GM12872 (cell line): ENCODE measurements around the gene PACRG.

ENCODE experiments used
- TF ChIP-seq, protein P1 (sequence below): IDR thresholded peaks from 3 replicates; pipeline ENCODE4 v1.5.1; 2011; ENCODE audit warnings: low read depth, mild to moderate bottlenecking, low read length, moderate library complexity; ENCODE audit not compliant: insufficient read depth

Gene PACRG

DNA sequence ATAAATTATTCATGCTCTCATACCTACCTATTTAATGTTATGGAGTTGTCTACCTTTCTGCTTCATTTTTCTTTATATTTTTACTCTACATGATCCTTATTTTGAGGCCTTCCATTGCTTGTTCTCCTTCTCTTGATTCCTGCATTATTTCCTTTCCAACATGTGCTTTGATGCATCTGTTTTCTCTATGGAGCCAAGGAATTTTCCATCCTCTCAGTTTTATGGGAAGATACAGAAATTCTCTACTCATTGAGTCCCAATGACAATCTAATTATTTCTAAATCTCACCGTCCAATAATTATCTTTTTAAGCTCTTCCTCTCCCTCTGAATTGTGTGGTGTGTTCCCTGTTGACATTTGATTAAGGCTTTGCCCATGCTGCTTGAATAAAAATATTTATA is 136.0 kb downstream of the PACRG start:
- TF ChIP-seq, protein P1, sequence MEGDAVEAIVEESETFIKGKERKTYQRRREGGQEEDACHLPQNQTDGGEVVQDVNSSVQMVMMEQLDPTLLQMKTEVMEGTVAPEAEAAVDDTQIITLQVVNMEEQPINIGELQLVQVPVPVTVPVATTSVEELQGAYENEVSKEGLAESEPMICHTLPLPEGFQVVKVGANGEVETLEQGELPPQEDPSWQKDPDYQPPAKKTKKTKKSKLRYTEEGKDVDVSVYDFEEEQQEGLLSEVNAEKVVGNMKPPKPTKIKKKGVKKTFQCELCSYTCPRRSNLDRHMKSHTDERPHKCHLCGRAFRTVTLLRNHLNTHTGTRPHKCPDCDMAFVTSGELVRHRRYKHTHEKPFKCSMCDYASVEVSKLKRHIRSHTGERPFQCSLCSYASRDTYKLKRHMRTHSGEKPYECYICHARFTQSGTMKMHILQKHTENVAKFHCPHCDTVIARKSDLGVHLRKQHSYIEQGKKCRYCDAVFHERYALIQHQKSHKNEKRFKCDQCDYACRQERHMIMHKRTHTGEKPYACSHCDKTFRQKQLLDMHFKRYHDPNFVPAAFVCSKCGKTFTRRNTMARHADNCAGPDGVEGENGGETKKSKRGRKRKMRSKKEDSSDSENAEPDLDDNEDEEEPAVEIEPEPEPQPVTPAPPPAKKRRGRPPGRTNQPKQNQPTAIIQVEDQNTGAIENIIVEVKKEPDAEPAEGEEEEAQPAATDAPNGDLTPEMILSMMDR: no peak

DNA sequence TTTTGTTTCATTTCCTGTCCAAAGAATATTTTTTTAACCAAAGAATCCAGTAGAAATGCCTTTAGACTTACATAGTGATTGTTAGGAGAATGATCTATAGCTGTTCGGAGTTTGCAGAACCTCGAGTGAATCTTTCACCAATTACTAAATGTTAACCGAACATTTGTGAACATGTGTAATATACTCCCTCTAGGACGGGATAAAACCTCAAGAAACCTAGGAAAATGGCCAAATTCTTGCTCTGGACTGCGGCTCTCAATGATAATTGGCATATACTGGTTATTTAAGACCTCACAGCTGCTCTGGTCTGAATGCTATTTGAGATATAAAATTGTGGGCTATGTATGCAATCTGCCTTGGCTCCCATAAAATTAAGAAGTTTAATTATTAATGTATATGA is 137.1 kb downstream of the PACRG start:
- TF ChIP-seq, protein P1: no peak

DNA sequence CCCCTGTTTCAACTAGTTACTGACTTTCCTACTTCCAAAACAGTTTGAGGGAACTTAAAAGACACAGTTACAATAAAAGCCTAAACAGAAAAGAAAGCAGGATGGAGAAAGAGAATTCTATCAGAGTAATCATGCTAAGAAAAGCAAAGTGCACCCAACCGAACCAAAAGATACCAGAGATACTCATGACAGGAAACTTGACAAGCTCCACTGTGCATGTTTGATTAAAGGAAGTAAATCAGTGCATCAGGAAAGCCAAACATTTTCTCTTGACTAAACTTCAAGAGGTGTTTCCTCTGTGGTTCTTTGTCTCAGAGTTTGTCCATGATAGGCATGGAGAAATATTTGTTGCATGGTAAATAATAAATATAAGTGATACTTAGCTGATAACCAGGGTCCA is 138.9 kb downstream of the PACRG start:
- TF ChIP-seq, protein P1: no peak

DNA sequence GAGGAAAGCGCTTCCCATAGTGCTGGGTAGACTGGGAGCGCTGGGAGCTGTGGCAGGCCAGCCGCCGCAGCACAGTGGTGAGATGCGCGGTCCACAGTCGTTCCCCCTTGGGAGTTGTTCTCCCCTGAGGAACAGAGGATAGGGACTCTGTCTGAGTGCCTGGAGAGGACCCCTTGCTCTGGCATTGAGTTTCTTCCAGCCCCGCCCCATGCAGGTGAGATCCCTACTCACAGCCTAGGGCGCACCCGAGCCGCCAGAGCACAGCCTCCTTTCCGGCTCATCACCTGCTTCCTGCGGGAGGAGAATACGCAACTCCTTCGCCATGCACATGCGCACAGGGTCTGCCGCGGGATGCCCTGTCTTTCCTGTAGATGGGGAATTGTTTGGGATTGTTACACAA is 140.6 kb downstream of the PACRG start:
- TF ChIP-seq, protein P1: no peak

DNA sequence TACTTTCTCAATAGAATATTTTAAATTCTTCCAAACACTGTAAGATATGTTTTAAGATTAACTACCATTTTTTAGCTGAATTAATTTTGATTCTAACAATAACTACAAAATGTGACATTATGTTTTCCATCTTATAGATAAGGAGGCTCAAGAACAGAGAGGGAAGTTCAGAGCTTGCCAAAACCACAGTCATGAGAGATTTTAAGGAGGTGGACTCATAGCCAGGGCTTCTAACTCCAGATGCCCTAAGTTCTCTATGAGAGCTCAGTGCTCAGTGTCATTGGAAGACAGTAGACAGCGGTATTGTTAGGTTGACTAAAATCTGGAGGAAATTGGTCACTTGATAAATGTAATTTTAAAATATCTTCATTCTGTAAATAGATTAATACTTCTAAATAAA is 144.2 kb downstream of the PACRG start:
- TF ChIP-seq, protein P1: no peak

DNA sequence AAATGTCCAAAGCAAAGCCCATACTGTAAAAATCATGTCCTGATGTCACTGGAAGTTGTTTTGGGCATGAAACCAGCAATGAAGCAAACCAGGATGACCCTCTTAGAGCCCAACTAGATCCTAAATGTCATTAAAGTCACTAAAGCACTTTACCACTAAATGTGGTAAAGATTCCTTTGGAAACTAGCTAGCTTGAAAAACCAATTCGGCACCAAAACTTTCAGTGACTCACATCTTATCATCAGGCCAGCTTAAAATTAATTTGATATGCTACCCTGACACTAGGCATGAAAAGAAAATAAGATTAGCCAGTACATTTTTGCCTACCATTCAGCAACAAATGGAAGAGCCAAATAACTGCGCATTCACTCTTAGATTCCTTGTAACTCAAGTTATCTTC is 145.8 kb downstream of the PACRG start:
- TF ChIP-seq, protein P1: no peak

DNA sequence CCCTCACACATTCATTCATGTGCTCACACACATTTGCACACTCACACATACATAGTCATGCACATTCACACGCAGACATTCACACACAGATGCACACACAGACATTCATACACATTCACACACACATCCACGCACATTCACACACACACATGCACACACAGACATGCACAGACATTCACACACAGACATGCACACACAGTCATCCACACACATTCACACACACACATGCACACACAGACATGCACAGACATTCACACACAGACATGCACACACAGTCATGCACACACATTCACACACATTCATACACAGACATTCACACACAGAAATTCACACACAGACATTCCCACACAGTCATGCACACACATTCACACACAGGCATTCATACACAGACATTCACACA is 147.3 kb downstream of the PACRG start:
- TF ChIP-seq, protein P1: no peak
